Measurements from ENCODE around the gene RFNG. TPM values are rescaled to one million over a fixed set of nuclear protein-coding genes. Genes with fewer than 3 reads are reported as not detected.

The RFNG gene
- total RNA-seq, 1 donor from 2014 or later, result 30.8 TPM

Other genes starting within 250 kb of the RFNG start
- not detected in 2 replicates for gene GCGR, start 247.7 kb downstream of the RFNG start, total RNA-seq
- 46.7 and 51.9 TPM in 2 replicates for gene MCRIP1, start 218.5 kb downstream of the RFNG start, total RNA-seq
- not detected in 2 replicates for gene PPP1R27, start 216.8 kb downstream of the RFNG start, total RNA-seq
- gene P4HB, start 191.3 kb downstream of the RFNG start, total RNA-seq, result 458 and 507 TPM in 2 replicates
- 697 and 714 TPM in 2 replicates for gene ARHGDIA, start 180.5 kb downstream of the RFNG start, total RNA-seq
- gene ALYREF, start 160.2 kb downstream of the RFNG start, total RNA-seq, result 254 and 264 TPM in 2 replicates
- gene ANAPC11, start 160.1 kb downstream of the RFNG start, total RNA-seq, result 132 and 135 TPM in 2 replicates
- gene NPB, start 149.6 kb downstream of the RFNG start, total RNA-seq, result 0.30 and 0.40 TPM in 2 replicates
- 43.0 and 46.5 TPM in 2 replicates for gene PCYT2, start 140.4 kb downstream of the RFNG start, total RNA-seq
- gene SIRT7, start 133.6 kb downstream of the RFNG start, total RNA-seq, result 54.9 and 58.2 TPM in 2 replicates
- gene MAFG, start 124.1 kb downstream of the RFNG start, total RNA-seq, result 32.5 and 33.3 TPM in 2 replicates
- 136 and 138 TPM in 2 replicates for gene PYCR1, start 114.5 kb downstream of the RFNG start, total RNA-seq
- not detected in 2 replicates for gene MYADML2, start 104.6 kb downstream of the RFNG start, total RNA-seq
- gene NOTUM, start 90.6 kb downstream of the RFNG start, total RNA-seq, result 1.7 and 1.8 TPM in 2 replicates
- 35.1 and 37.3 TPM in 2 replicates for gene ASPSCR1, start 74.2 kb downstream of the RFNG start, total RNA-seq
- gene CENPX, start 28.9 kb downstream of the RFNG start, total RNA-seq, result 116 and 123 TPM in 2 replicates
- gene LRRC45, start 28.5 kb downstream of the RFNG start, total RNA-seq, result 39.0 and 40.6 TPM in 2 replicates
- 11.5 and 12.1 TPM in 2 replicates for gene RAC3, start 20.1 kb downstream of the RFNG start, total RNA-seq
- gene DCXR, start 14.1 kb downstream of the RFNG start, total RNA-seq, result 128 TPM in 2 replicates
- gene GPS1, start 87 bp upstream of the RFNG start, total RNA-seq, result 117 and 118 TPM in 2 replicates
- gene DUS1L, start 14.0 kb upstream of the RFNG start, total RNA-seq, result 230 and 232 TPM in 2 replicates
- 428 and 452 TPM in 2 replicates for gene FASN, start 46.4 kb upstream of the RFNG start, total RNA-seq
- gene CCDC57, start 161.0 kb upstream of the RFNG start, total RNA-seq, result 56.0 and 58.4 TPM in 2 replicates
- gene SLC16A3, start 177.2 kb upstream of the RFNG start, total RNA-seq, result 162 and 171 TPM in 2 replicates
- gene CSNK1D, start 221.9 kb upstream of the RFNG start, total RNA-seq, result 137 and 146 TPM in 2 replicates

All from activated CD4-positive, alpha-beta T cell treated with anti-CD3 and anti-CD28 coated beads, Interleukin-2, amount 10 ng/mL, durations not matched to agents 24 days and 14 days (primary cell).